Measurements from ENCODE around the gene CISD1. TPM values are rescaled to one million over a fixed set of nuclear protein-coding genes. Genes with fewer than 3 reads are reported as not detected.

The CISD1 gene
- polyA plus RNA-seq, 4 donors: 69.2 to 167 (median 113) TPM

DNA sequence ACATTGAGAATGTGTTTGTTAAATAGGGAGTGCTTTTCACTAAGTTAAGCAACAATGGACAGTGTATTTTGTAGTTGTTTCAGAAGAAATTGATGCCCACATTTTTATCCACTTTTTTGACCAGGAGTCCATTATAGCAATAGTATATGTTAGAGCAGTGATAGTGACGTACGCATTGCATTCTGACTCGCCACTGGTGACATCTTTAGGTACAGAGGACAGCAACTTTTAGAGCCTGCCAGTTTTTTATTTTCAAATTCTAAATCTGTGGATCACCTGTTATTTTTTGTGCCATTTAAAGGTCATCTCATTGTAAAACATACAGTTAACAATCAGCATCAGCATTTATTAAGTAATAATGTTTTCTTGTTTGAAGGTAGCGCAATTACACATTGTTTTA, 67.3 kb downstream of the CISD1 start:
- H3K27ac ChIP-seq (ENCODE audit: low read depth in 1 of 3, low read length in 2 of 3): no peak overlapping the region
- peak overlapping the region in 1 of 3 donors; percentile 25 for H3K4me3 ChIP-seq (ENCODE audit: low read depth in 1 of 3, low read length in 3 of 3)
- no peaks in the 10 kb centered on the region for H3K27me3 ChIP-seq (ENCODE audit: control insufficient read depth in 3 of 3, insufficient read depth in 3 of 3, low read length in 3 of 3)
- FAIRE-seq: no peak
- no peaks in the 10 kb centered on the region for H3K36me3 ChIP-seq (ENCODE audit: control insufficient read depth in 3 of 3, insufficient read depth in 2 of 3, low read depth in 1 of 3, low read length in 3 of 3)
- peaks cover 0 to 6% (median 2%) of the 10 kb centered on the region in 3 donors for H3K4me1 ChIP-seq (ENCODE audit: control insufficient read depth in 3 of 3, insufficient read depth in 2 of 3, low read depth in 1 of 3, low read length in 2 of 3)
- no peak for DNase-seq
- 71 to 90% (median 86%) methylated on average over 4 of the region's 4 CpGs for WGBS, 3 donors
- H3K9me3 ChIP-seq (ENCODE audit: control insufficient read depth in 2 of 2, insufficient read depth in 1 of 2, low read depth in 1 of 2, low read length in 1 of 2): no peaks in the 10 kb centered on the region

Other genes starting within 250 kb of the CISD1 start
- 10 to 100 TPM in 2 of 4 donors, 1 to 10 TPM in 2; 4.9 to 19.0 (median 10.1) TPM for gene IPMK, start 1.3 kb upstream of the CISD1 start, polyA plus RNA-seq
- 10 to 100 TPM in 1 of 4 donors, 1 to 10 TPM in 3; 7.8 to 18.0 (median 9.1) TPM for gene UBE2D1, start 65.8 kb downstream of the CISD1 start, polyA plus RNA-seq
- gene TFAM, start 116.2 kb downstream of the CISD1 start, polyA plus RNA-seq: 10 to 100 TPM; 14.1 to 43.6 (median 19.0) TPM
- 1 to 10 TPM in 2 of 4 donors, under 1 TPM in 1, not detected in 1; 0.81 to 4.7 (median 1.3) TPM for gene BICC1, start 243.7 kb downstream of the CISD1 start, polyA plus RNA-seq